GM19452 (cell line): ENCODE results near the gene CHST7.

Experiments
- ATAC-seq: cut with Tn5 transposase; IDR thresholded peaks from one replicate; pipeline ENCODE4 v1.9.1; 2021; ENCODE audit not compliant: unreplicated experiment

Gene CHST7

GRCh38 chrX:46573892-46574773 is 568 bp downstream of the CHST7 start:
- peak; percentile 41 for ATAC-seq

- ATAC-seq = peak; percentile 23
These were observed 1.3 kb downstream of the CHST7 start for GRCh38 chrX:46574774-46575381.

- no peak for ATAC-seq
These were observed 2.0 kb downstream of the CHST7 start for GRCh38 chrX:46575586-46575985.

GRCh38 chrX:46575991-46576392 is 2.4 kb downstream of the CHST7 start:
- ATAC-seq = no peak

GRCh38 chrX:46576458-46576857 is 2.9 kb downstream of the CHST7 start:
- ATAC-seq = no peak

- no peak for ATAC-seq
These were observed 3.8 kb downstream of the CHST7 start for GRCh38 chrX:46577221-46578005.

GRCh38 chrX:46579250-46579649 is 5.7 kb downstream of the CHST7 start:
- no peak for ATAC-seq

- ATAC-seq = no peak
These were observed 7.0 kb downstream of the CHST7 start for GRCh38 chrX:46580613-46581012.

GRCh38 chrX:46582325-46582724 is 8.8 kb downstream of the CHST7 start:
- no peak for ATAC-seq

- no peak for ATAC-seq
These were observed 9.4 kb downstream of the CHST7 start for GRCh38 chrX:46582966-46583365.

- no peak for ATAC-seq
These were observed 11.2 kb downstream of the CHST7 start for GRCh38 chrX:46584736-46585135.

- peak; percentile 69 for ATAC-seq
These were observed 13.6 kb downstream of the CHST7 start for GRCh38 chrX:46587158-46587557.

GRCh38 chrX:46587753-46588171 is 14.2 kb downstream of the CHST7 start:
- peak; percentile 11 for ATAC-seq

- no peak for ATAC-seq
These were observed 14.7 kb downstream of the CHST7 start for GRCh38 chrX:46588263-46588662.

GRCh38 chrX:46589977-46590723 is 16.6 kb downstream of the CHST7 start:
- no peak for ATAC-seq

GRCh38 chrX:46595084-46595483 is 21.5 kb downstream of the CHST7 start:
- no peak for ATAC-seq

GRCh38 chrX:46597208-46597607 is 23.6 kb downstream of the CHST7 start:
- ATAC-seq = no peak

GRCh38 chrX:46597771-46598170 is 24.2 kb downstream of the CHST7 start:
- no peak for ATAC-seq

- ATAC-seq = no peak
These were observed 25.5 kb downstream of the CHST7 start for GRCh38 chrX:46599051-46599560.

- ATAC-seq = no peak
These were observed 27.7 kb downstream of the CHST7 start for GRCh38 chrX:46601283-46601682.
